HepG2 (cell line): ENCODE data around the gene BPIFB6.

ENCODE experiments used
- CCDC6 ChIP-seq: sonication (generic); formaldehyde crosslinking; IDR thresholded peaks from 2 replicates; pipeline ENCODE4 v1.8.1; 2022; ENCODE audit warnings: mild to moderate bottlenecking, missing genetic modification reagents, moderate library complexity
- HDAC2 ChIP-seq: sonication (generic); formaldehyde crosslinking; IDR thresholded peaks from 2 replicates; pipeline ENCODE4 v1.4.0; 2020; ENCODE audit warnings: missing genetic modification reagents
- JUNB ChIP-seq: sonication (generic); formaldehyde crosslinking; IDR thresholded peaks from 2 replicates; pipeline ENCODE4 v1.8.0; 2022; ENCODE audit warnings: missing genetic modification reagents, mild to moderate bottlenecking, borderline replicate concordance
- NFIC ChIP-seq: IDR thresholded peaks from 2 replicates; pipeline ENCODE4 v1.6.1; 2012; ENCODE audit warnings: mild to moderate bottlenecking, low read length, inconsistent platforms
- POGZ ChIP-seq: sonication (generic); formaldehyde crosslinking; IDR thresholded peaks from 2 replicates; pipeline ENCODE4 v1.4.0; 2020; ENCODE audit warnings: mild to moderate bottlenecking, missing genetic modification reagents
- RBAK ChIP-seq: sonication (generic); formaldehyde crosslinking; IDR thresholded peaks from 2 replicates; pipeline ENCODE4 v1.5.1; 2020; ENCODE audit warnings: mild to moderate bottlenecking, missing genetic modification reagents
- ZNF558 ChIP-seq: sonication (generic); formaldehyde crosslinking; IDR thresholded peaks from 2 replicates; pipeline ENCODE4 v1.9.0; 2022; ENCODE audit warnings: mild to moderate bottlenecking, missing genetic modification reagents, borderline replicate concordance
- ZNF850 ChIP-seq: sonication (generic); formaldehyde crosslinking; conservative IDR thresholded peaks from 2 replicates; pipeline ENCODE4 v1.9.0; 2021; ENCODE audit warnings: mild to moderate bottlenecking, missing genetic modification reagents
- TF ChIP-seq, protein P1 (sequence below): sonication (generic); formaldehyde crosslinking; IDR thresholded peaks from 2 replicates; pipeline ENCODE4 v1.8.0; 2022; ENCODE audit warnings: missing genetic modification reagents, mild to moderate bottlenecking, moderate library complexity, borderline replicate concordance
- TF ChIP-seq, protein P2 (sequence below): sonication (generic); formaldehyde crosslinking; IDR thresholded peaks from 2 replicates; pipeline ENCODE4 v1.5.0; 2020; ENCODE audit warnings: mild to moderate bottlenecking, missing genetic modification reagents, moderate library complexity
- TF ChIP-seq, protein P3 (sequence below): sonication (generic); formaldehyde crosslinking; IDR thresholded peaks from 2 replicates; pipeline ENCODE4 v1.4.0; 2020; ENCODE audit warnings: missing genetic modification reagents
- TF ChIP-seq, protein P4 (sequence below): IDR thresholded peaks from 2 replicates; pipeline ENCODE4 v1.6.1; 2012; ENCODE audit warnings: inconsistent platforms
- TF ChIP-seq, protein P5 (sequence below): sonication (generic); formaldehyde crosslinking; IDR thresholded peaks from 2 replicates; pipeline ENCODE4 v1.9.0; 2021; ENCODE audit warnings: missing genetic modification reagents, borderline replicate concordance

DNA sequence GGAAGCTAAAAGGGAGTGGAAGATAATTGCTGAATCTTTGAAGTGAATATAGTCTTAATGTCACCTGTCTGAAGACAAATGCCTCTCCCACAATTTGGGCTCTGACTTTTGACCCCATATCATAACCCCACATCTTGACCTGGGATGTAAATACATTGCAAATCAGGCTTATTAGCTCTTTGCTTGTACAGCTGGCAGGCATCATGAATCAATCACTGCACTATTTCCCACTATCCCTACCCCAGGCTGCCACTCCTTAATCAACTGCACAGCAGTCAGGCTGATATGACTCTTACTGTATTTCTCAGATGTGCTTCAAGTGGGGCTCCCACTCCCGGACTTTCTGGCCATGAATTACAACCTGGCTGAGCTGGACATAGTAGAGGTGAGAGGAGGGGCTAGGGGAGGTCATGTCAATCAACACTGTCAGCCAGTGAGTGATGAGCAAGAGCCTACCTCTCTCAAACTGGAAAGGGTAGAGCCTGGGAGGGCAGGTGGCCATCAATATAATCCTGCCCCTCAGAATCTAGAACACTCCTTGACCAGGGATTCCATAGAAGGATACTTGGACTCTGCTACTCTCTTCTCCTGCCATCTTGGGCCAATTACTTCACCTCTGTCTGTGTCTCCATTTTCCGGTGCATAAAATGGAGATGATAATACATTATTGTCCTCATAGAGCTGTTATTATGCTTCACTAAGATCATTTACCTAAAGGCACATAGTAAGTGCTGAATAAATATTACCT lies 11.7 kb downstream of the BPIFB6 start:
- TF ChIP-seq, protein P1, sequence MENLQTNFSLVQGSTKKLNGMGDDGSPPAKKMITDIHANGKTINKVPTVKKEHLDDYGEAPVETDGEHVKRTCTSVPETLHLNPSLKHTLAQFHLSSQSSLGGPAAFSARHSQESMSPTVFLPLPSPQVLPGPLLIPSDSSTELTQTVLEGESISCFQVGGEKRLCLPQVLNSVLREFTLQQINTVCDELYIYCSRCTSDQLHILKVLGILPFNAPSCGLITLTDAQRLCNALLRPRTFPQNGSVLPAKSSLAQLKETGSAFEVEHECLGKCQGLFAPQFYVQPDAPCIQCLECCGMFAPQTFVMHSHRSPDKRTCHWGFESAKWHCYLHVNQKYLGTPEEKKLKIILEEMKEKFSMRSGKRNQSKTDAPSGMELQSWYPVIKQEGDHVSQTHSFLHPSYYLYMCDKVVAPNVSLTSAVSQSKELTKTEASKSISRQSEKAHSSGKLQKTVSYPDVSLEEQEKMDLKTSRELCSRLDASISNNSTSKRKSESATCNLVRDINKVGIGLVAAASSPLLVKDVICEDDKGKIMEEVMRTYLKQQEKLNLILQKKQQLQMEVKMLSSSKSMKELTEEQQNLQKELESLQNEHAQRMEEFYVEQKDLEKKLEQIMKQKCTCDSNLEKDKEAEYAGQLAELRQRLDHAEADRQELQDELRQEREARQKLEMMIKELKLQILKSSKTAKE (CRISPR knock-in tag): no peak
- TF ChIP-seq RBAK: no peak
- no peak for TF ChIP-seq NFIC
- TF ChIP-seq, protein P2, sequence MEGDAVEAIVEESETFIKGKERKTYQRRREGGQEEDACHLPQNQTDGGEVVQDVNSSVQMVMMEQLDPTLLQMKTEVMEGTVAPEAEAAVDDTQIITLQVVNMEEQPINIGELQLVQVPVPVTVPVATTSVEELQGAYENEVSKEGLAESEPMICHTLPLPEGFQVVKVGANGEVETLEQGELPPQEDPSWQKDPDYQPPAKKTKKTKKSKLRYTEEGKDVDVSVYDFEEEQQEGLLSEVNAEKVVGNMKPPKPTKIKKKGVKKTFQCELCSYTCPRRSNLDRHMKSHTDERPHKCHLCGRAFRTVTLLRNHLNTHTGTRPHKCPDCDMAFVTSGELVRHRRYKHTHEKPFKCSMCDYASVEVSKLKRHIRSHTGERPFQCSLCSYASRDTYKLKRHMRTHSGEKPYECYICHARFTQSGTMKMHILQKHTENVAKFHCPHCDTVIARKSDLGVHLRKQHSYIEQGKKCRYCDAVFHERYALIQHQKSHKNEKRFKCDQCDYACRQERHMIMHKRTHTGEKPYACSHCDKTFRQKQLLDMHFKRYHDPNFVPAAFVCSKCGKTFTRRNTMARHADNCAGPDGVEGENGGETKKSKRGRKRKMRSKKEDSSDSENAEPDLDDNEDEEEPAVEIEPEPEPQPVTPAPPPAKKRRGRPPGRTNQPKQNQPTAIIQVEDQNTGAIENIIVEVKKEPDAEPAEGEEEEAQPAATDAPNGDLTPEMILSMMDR (CRISPR knock-in tag): no peak
- TF ChIP-seq, protein P3, sequence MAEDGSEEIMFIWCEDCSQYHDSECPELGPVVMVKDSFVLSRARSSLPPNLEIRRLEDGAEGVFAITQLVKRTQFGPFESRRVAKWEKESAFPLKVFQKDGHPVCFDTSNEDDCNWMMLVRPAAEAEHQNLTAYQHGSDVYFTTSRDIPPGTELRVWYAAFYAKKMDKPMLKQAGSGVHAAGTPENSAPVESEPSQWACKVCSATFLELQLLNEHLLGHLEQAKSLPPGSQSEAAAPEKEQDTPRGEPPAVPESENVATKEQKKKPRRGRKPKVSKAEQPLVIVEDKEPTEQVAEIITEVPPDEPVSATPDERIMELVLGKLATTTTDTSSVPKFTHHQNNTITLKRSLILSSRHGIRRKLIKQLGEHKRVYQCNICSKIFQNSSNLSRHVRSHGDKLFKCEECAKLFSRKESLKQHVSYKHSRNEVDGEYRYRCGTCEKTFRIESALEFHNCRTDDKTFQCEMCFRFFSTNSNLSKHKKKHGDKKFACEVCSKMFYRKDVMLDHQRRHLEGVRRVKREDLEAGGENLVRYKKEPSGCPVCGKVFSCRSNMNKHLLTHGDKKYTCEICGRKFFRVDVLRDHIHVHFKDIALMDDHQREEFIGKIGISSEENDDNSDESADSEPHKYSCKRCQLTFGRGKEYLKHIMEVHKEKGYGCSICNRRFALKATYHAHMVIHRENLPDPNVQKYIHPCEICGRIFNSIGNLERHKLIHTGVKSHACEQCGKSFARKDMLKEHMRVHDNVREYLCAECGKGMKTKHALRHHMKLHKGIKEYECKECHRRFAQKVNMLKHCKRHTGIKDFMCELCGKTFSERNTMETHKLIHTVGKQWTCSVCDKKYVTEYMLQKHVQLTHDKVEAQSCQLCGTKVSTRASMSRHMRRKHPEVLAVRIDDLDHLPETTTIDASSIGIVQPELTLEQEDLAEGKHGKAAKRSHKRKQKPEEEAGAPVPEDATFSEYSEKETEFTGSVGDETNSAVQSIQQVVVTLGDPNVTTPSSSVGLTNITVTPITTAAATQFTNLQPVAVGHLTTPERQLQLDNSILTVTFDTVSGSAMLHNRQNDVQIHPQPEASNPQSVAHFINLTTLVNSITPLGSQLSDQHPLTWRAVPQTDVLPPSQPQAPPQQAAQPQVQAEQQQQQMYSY (CRISPR knock-in tag): peak; percentile 81; the same call in 1 of the 2 replicates
- TF ChIP-seq ZNF850 (CRISPR knock-in tag): no peak
- no peak for TF ChIP-seq HDAC2
- TF ChIP-seq, protein P4, sequence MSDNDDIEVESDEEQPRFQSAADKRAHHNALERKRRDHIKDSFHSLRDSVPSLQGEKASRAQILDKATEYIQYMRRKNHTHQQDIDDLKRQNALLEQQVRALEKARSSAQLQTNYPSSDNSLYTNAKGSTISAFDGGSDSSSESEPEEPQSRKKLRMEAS: no peak
- TF ChIP-seq CCDC6 (CRISPR knock-in tag): no peak
- no peak for TF ChIP-seq ZNF558 (CRISPR knock-in tag)
- no peak for TF ChIP-seq POGZ
- no peak for TF ChIP-seq JUNB (CRISPR knock-in tag)
- TF ChIP-seq, protein P5, sequence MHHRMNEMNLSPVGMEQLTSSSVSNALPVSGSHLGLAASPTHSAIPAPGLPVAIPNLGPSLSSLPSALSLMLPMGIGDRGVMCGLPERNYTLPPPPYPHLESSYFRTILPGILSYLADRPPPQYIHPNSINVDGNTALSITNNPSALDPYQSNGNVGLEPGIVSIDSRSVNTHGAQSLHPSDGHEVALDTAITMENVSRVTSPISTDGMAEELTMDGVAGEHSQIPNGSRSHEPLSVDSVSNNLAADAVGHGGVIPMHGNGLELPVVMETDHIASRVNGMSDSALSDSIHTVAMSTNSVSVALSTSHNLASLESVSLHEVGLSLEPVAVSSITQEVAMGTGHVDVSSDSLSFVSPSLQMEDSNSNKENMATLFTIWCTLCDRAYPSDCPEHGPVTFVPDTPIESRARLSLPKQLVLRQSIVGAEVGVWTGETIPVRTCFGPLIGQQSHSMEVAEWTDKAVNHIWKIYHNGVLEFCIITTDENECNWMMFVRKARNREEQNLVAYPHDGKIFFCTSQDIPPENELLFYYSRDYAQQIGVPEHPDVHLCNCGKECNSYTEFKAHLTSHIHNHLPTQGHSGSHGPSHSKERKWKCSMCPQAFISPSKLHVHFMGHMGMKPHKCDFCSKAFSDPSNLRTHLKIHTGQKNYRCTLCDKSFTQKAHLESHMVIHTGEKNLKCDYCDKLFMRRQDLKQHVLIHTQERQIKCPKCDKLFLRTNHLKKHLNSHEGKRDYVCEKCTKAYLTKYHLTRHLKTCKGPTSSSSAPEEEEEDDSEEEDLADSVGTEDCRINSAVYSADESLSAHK (CRISPR knock-in tag): no peak
